Measurements from ENCODE around the gene LCN12.
A peak's percentile ranks its signal among the peaks of the same experiment; 100 is the strongest.

LCN12 gene

DNA sequence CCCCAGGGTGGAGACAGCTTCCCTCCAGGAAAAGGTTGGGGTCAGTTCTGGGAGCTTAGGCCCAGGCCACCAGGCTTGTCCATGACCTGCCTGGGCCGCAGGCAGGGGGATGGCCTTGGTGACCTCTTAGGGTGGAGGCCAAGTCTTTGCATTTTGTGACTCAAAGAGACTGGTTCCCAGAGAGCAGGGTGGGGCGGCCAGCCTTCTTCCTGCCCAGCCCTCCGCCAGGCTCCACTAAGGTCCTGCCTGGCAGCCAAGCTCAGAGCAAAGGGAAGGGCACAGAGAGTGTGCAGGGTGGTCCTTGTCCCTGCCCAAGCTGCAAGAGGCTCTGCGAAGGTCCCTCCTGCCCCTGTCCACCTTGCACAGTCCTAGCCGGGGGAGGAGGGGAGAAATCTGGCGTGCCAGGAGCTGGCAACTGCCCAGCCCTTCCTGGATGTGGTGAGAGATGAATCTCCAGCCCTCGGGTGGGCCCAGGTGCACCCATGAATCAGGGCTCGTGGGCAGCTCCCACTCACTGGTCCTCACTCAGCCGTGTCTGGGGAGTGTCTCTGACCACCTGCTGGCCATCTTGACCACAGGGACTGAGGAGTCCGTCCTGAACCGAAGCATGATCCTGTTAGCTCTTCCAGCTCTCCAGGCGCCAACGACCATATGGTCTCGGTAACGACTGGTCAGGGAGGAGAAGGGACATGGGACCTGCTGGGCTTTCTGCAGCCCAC is 22.9 kb downstream of the LCN12 start:
- DNase-seq: no peak

DNA sequence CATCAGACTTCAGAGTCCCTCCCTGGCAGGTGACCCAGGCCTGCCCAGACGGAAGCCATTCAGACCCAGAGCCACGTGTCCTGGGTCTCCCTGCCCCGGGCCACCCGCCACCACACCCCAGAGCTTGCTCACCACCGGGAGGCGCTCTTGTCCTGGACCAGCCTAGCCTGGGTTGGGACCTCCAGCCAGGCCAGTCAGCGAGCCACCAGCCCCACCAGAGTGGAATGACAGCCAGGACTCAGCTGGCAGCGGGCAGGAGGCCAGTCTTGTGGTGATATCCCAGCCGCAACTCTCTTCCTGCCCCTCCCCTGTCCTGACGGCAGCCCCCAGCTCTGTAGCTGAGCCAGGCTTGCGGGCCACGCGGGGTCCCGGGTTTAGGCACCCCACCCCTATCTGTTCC is 23.6 kb downstream of the LCN12 start:
- DNase-seq: peak; percentile 39

DNA sequence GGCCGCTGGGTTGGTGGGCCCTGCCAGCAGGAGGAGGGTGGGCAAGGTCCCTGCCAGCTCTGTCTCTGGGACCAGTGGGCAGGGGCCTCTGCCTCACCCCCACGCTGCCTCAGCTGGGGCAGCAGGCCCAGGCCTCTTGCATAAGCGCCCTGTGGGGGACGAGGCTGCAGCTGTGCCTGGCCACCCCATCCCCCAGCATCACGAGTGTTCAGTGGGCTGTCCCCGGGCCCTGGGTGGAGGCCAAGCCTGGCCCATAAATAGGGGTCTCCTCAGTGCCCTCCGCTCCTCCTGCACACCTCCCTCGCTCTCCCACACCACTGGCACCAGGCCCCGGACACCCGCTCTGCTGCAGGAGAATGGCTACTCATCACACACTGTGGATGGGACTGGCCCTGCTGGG is 25.1 kb downstream of the LCN12 start, which contains the start of gene PTGDS:
Gene PTGDS, plus strand, starts transcription at position 282 of the 400 bp plus-strand sequence. Its CDS starts 75 bp downstream, at position 357.
- no peak for DNase-seq

DNA sequence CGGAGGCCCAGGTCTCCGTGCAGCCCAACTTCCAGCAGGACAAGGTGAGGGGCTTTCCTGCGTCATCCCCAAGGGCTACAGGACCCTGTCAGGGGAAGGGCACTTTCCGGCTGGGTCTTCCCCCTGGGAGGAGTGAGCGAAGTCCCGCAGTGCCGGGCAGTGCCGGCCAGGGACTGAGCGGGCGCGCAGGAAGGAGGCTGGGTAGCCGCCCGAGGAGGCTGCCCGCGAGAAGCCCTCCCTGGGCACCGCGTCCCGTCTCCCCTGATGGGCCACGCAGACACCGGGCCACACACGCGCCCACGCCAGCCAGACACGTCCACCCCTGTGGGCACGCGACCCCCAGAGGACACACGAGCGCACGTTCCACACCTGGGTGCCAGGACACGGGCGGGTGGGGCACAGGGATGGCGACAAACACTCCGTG is 25.6 kb downstream of the LCN12 start:
- DNase-seq: no peak

DNA sequence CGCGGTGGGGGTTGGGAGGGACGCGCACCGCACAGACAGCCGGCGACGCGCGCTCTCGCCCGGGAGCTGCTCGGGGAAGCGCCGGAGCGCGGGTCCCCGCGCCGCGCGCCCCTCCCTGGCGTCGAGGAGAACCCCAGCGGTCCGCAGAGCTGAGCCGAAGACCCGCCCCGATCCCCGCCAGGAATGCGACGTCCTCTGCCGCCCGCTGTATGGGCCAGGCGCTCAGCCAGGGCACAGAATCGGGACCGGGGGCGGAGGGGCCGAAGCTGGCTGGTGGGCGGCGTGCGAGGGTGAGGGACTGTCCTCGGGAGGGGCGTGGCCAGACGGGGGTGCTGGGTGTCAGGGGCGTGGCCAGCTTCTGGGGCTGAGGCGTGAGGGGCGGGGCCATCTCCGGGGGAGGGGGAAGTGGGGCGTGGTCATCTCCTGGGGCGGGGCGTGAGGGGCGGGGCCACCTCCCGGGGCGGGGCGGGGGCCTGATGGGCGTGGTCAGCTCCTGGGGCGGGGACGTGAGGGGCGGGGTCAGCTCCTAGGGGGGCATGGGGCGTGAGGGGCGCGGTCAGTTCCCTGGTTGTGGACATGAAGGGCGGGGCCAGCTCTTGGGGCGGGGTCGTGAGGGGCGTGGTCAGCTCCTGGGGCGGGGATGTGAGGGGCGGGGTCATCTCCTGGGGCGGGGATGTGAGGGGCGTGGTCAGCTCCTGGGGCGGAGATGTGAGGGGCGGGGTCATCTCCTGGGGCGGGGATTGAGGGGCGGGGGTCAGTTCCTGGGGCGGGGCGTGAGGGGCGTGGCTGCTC is 26.2 kb downstream of the LCN12 start:
- peak; percentile 87 for DNase-seq

DNA sequence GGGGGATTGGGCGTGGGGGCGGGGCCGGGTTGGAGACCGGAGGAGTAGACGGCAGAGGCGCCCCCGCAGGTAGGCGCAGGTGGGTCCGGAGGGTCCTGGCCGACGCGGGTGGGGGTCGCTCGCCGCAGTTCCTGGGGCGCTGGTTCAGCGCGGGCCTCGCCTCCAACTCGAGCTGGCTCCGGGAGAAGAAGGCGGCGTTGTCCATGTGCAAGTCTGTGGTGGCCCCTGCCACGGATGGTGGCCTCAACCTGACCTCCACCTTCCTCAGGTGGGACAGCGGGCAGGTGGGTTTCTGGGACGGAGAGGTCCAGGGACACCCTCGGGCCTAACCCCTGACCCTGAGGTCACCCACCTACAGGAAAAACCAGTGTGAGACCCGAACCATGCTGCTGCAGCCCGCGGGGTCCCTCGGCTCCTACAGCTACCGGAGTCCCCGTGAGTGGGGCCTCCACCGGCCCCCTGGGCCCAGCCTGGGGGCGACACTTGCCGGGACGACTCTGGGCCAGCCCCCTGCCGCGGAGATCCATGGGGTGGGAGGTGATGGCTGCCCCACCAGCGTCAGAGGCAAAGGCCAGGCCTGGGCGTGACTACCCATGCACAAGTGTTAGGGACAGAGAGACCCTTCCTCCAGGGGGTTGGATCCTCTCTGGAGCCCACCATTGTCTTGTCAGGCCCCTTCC is 26.9 kb downstream of the LCN12 start:
- DNase-seq: no peak

DNA sequence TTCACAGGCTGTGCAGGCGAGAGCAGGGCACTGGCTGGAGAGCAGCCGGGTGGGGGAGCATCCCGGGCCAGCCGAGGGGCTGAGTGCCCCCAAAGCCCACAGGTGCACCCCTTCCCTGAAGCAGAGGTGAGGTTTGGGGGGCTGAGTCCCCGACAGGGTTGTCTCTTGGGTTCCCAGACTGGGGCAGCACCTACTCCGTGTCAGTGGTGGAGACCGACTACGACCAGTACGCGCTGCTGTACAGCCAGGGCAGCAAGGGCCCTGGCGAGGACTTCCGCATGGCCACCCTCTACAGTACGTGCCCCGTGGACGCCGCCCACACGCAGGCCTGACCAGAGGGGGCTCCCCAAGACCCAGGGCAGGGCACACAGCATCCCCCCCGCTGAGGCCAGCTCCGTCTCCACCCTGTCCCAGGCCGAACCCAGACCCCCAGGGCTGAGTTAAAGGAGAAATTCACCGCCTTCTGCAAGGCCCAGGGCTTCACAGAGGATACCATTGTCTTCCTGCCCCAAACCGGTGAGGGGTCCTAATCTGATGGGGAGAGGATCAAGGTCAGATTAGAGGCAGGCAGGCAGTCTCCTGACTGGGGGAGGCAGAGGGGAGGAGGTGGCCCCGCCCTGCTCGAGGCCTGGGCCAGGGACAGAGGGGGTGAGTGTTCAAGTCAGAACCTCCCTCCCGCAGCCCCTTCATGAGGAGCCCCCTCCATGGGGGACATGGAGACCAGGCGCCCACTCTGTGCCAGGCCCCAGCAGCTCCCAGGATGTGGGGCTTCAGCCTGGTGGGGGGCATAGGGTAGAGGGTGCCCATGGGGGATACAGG is 27.9 kb downstream of the LCN12 start:
- DNase-seq: no peak

DNA sequence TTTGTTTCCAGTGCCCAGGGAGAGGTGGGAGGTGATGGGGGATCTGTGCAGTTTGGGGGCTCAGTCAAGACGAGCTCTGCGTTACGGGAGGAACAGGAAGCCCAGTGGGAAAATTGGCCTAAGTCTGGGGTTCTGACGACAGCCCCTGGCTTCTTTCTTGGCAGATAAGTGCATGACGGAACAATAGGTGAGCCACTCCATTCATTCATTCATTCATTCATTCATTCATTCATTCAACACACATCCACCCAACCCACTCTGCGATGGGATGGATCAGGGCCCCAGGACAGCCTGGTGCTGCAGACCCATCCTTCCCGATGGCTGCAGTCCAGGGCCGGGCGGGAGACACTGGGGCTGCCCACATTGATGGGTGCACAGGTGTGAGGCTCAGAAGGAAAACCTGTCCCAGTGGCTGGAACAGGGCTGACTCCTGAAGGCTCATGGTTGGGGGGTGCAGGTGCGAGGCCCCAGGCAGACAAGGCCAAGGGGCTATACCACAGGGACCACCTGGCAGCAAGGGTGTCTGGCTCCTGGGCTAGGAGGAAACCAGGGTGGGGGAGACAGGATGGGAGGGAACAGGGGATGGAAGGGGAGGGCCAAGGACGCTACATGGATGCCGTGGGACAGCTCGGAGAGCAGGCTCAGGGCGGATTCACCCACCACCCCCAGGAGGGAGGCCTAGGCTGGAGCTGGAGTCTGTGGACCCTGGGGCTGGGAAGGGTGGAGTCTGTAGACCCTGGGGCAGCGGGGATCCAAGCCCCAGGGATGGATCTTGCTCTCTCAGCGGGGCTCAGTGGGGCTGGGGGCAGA is 28.8 kb downstream of the LCN12 start:
- no peak for DNase-seq

DNA sequence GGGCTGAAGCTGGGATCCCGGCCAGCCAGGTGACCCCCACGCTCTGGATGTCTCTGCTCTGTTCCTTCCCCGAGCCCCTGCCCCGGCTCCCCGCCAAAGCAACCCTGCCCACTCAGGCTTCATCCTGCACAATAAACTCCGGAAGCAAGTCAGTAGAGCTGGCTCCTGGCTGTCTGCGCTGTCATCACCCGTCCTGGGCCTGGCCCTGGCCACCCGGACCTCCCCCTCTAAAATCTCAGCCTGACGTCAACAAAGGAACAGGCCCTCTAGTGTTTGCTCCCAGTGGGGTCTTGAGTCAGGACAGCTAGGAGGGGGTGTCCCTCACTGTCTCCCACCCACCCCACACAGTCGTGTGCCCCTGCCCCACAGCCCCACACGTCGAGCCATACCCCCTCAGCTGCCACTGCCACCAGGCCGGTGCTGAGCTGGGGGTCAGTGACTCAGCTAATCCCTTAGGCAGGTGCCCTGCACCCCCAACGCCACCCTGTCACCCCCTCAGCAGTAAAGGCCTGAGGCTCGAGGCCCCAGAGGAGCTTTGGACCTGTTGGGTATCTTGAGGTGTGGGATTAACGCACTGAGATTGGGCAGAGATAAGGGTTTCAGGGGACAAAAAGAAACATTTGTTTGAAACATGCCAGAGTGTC is 29.6 kb downstream of the LCN12 start:
- no peak for DNase-seq

DNA sequence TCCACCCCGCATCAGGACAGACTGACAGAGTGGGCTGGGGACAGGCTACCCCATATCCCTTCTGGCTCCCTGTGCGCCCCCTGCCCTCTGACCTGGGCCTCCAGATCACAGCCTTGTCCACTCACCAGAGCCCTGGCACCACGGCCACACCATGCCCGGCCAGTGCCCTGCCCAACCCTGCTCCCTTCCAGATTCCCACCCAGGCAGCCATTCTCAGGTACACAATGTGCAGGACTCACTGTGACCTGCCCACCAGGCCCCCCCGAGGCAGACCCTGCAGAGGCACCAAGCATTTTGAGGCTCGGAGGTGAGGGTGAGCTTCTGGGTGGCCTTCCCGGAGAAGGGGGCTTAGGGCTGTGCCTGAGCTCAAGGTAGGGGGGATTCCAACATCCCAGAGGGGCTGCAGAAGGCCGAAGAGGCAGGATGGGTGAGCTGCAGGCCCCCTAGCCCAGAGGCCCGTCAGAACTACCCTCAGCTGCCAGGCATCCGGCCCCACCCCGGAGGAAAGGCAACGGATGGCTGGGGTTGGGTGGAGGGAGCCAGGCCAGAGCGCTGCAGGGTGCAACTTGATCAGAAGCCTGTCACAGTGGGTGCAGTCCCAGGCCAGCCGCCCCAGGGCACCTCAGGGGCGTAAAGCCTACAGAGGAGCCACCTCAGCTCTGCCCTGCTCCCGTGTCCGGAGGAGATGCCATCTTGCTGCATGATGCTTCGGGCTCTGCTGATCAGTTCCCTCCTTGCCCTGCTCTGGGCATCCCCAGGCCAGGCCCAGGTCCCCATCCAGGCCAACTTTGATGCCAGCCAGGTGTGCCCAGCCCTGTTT is 30.4 kb downstream of the LCN12 start, which contains the start of gene LCNL1:
Gene LCNL1, plus strand, starts transcription at position 762 of the 820 bp plus-strand sequence. CDS start 594 bp downstream, outside the sequence.
- no peak for DNase-seq

DNA sequence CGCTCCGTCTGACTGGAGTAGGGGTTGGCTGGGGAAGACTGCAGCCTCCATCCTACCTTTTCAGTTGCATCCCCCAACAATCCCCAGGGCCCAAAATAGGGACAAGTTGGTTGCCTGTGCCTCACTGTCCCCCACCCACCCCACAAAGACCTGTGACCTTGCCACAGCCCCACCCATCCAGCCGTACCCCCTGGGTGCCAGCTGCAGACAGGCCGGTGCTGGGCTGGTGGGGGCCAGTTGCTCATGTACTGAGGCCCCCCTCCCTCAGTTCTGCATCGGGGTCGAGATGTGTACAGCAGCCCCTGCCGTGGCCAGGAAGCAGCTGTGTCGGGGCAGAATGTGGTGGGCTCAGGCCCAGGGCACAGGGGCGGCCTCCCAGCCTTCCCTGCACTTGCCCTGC is 31.1 kb downstream of the LCN12 start:
- DNase-seq: no peak

DNA sequence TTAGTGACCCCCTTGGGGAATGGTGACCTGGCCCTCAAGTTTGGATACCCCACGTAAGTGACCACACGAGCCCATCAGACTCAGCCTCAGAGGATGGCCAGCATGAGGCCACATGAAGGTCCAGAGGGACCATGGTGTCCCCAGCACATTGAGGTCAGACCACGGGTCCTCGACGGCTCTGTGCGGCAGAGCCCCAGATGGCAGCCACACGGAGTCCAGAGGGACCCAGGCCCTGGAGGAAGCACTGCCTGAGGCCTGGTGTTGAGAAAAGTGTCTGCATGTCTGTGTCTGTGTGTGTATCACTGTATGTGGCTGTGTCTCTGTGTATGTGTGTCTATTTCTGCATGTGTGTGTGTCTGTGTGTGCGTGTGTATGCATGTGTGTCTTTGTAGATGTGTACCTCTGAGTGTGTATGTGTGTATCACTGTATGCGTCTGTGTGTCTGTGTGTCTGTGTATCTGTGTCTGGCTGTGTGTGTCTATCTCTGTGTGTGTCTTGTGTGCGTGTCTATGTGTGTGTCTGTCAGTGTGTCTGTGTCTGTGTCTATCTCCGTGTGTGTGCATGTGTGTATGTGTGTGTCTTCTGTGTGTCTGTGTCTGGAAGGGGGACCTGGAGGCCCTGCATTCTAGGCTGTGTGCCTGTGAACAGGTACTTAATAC is 31.7 kb downstream of the LCN12 start:
- no peak for DNase-seq

DNA sequence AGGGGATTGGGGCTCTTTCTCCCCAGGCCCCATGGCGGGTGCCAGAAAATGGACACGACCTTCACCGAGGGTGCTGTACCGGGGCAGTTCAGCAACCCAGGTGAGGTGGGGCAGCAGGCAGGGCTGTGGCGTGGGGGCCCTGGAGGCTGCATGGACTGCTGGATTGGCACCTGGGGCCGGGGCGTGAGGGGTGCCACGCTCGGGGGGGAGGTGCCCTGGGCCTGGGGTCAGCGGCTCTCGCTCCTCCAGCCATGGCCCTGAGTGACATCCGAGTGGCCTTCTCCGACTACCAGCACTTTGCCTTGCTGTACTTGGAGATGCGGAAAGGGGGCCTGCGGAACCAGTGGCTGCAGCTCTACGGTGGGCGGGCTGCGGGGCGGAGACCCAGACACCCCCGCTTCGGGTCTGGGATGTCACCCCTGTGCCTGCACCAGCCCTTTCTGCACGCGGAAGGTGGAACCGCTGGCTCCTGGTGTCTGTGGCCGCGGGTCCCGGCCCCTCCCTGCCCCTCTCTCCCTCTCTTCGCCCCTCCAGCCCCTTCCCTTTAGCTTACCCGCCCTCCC is 32.5 kb downstream of the LCN12 start:
- DNase-seq: no peak

DNA sequence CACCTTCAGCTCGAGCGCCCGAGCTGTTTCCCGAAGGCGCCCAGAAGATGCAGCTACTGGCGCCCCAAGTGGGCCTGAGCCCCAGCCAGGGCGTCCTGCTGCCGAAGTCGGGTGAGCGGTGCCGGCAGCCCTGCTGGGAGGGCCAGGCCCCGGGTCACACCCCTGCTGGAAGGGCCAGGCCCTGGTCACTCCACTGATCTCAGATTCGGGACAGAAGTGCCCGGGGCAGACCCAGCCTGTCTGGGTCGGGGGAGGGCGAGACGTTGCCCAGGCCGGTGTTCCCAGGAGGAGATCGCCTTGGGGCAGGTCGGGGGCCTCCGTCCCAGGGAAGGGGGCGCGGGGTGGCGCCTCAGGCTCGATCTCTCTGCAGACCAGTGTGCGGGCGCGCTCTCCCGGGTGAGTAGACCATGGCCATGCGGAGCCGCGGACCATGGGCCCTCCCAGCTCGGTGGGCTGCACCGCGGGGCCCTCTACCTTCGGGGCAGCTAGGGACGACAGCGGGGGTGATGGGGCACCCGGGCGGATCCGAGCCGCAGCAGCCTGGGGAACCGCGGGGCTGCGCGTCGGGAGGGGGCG is 33.0 kb downstream of the LCN12 start:
- DNase-seq: no peak

DNA sequence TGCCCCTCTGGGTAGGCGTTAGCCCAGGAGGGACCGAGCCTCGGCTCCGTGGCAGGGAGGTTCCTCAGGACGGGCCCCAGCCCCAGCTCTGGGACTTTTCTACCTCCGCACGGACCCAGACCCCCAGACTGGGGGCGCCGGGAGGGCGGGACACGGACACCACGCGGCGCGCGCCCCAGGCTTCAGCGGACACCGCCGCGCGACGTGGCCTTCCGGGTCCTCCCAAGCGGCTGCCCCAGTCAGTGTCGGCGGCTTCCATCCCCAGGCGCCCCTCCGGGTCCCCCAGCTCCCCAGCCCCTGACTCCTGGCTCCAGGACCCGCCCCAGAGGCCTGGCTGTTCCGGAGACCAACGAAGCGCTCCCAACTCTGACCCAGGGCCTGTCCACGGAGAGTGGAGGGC is 33.8 kb downstream of the LCN12 start:
- no peak for DNase-seq

DNA sequence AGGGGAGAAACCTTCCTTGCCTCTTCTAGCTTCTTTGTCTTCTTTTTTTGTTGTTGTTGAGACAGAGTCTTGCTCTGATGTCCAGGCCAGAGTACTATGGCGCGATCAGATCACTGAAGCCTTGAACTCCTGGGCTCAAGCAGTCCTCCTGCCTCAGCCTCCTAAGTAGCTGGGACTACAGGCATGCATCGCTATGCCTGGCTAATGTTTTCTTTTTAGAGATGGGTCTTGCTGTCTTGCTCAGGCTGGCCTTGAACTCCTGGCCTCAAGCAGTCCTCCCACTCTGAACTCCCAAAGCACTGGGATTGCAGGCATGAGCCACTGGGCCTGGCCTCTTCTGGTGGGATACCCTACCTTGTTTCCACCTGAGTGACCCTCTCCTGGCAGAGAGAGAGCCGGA is 36.8 kb downstream of the LCN12 start:
- no peak for DNase-seq

DNA sequence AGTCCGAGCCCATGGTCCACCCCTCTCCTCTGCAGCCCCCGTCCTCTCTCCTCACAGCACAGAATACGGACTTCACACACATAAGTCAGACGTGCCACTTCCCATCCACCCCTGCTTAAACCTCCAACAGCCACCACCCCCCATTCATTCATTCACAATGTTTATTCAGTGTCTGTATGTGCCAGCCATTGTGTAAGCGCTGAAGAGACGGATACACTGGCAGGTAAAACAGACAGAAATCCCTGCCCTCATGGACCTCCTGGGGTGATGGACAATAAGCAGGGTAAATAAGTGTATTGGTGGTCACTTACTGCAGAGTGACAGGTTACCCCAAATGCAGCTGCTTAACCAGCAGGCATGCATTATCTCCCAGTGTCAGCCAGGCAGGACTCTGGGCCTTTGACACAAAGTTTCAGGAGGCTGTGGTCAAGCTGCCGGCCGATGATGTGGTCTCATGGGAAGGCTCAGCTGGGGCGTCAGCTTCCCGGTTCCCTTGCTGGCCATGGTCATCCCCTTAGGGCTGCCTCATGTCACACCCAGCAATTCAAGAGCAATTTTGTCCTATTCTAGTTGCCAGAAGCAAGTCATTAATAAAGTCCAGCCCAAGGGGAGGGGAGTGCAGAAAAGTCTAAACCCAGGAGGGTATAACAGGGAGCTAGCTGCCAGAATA is 38.3 kb downstream of the LCN12 start:
- DNase-seq: peak; percentile 93

Measured in NCI-H69 (cell line).